HEK293 (cell line): ENCODE data around the gene MYRIP.

ENCODE experiments used
- CTCF ChIA-PET: fragments of 350-600 bp; formaldehyde crosslinking; extraction: SDS; loops from one replicate; lab custom pipeline; 2021; ENCODE audit warnings: antibody characterized with exemption; lab: Yijun Ruan, JAX
- POLR2A ChIA-PET: fragments of 300-600 bp; formaldehyde crosslinking; extraction: SDS; loops from one replicate; lab custom pipeline; 2020; ENCODE audit warnings: antibody characterized with exemption, inconsistent platforms; lab: Yijun Ruan, JAX
- H3K27ac ChIP-seq: fragments of 200-500 bp; sonication (Bioruptor generic); 2 replicates; pipeline ENCODE4 v1.5.1; 2014; ENCODE audit warnings: low read depth, low read length, control low read depth, inconsistent platforms; ENCODE audit errors: extremely low read depth
- H3K36me3 ChIP-seq, 2 experiments: fragments of 200-500 bp in 1 of 2; sonication (Bioruptor generic) in 1 of 2; 1 replicate in 1 of 2; 2 replicates in 1 of 2; pipeline ENCODE4 v1.5.1; 2014 to 2017; ENCODE audit warnings: inconsistent platforms in 2 of 2, low read length in 2 of 2; ENCODE audit not compliant: control insufficient read depth in 2 of 2, insufficient read depth in 1 of 2
- H3K4me1 ChIP-seq: fragments of 200-500 bp; sonication (Bioruptor generic); 2 replicates; pipeline ENCODE4 v1.5.1; 2014; ENCODE audit warnings: mild to moderate bottlenecking, low read length, inconsistent platforms; ENCODE audit not compliant: control insufficient read depth, insufficient read depth
- H3K4me3 ChIP-seq: 2 replicates; pipeline ENCODE4 v1.5.1; 2011; ENCODE audit warnings: low read depth, mild to moderate bottlenecking, control low read depth, low read length, moderate library complexity
- H3K9me3 ChIP-seq: fragments of 200-500 bp; sonication (Bioruptor generic); 2 replicates; pipeline ENCODE4 v1.5.1; 2014; ENCODE audit warnings: low read depth, low read length, inconsistent platforms; ENCODE audit not compliant: control insufficient read depth, insufficient read depth
- EGR2 ChIP-seq: fragments of 450-650 bp; formaldehyde crosslinking; IDR thresholded peaks from 2 replicates; pipeline ENCODE4 v1.5.1; 2016; ENCODE audit warnings: low read depth, missing biosample characterization, missing genetic modification characterization
- GLIS2 ChIP-seq: fragments of 450-650 bp; formaldehyde crosslinking; IDR thresholded peaks from 2 replicates; pipeline ENCODE4 v1.5.1; 2016; ENCODE audit warnings: missing biosample characterization, missing genetic modification characterization
- HOXA7 ChIP-seq: sonication (generic); formaldehyde crosslinking; IDR thresholded peaks from 2 replicates; pipeline ENCODE4 v1.8.1; 2022; ENCODE audit warnings: missing genetic modification reagents, borderline replicate concordance
- KLF9 ChIP-seq: fragments of 450-650 bp; formaldehyde crosslinking; IDR thresholded peaks from 2 replicates; pipeline ENCODE4 v1.5.1; 2016; ENCODE audit warnings: missing biosample characterization, missing genetic modification characterization, low read depth
- OVOL3 ChIP-seq: fragments of 450-650 bp; formaldehyde crosslinking; IDR thresholded peaks from 2 replicates; pipeline ENCODE4 v1.5.1; 2016; ENCODE audit warnings: missing biosample characterization, missing genetic modification characterization
- PRDM1 ChIP-seq: fragments of 450-650 bp; formaldehyde crosslinking; IDR thresholded peaks from 2 replicates; pipeline ENCODE4; 2016; ENCODE audit warnings: missing biosample characterization, missing genetic modification characterization
- RBAK ChIP-seq: fragments of 450-650 bp; formaldehyde crosslinking; IDR thresholded peaks from 2 replicates; pipeline ENCODE4 v1.5.1; 2016; ENCODE audit warnings: missing biosample characterization, missing genetic modification characterization
- SCRT2 ChIP-seq: fragments of 450-650 bp; formaldehyde crosslinking; IDR thresholded peaks from 2 replicates; pipeline ENCODE4 v1.5.1; 2016; ENCODE audit warnings: missing biosample characterization, missing genetic modification characterization
- ZBTB1 ChIP-seq: fragments of 450-650 bp; formaldehyde crosslinking; IDR thresholded peaks from 2 replicates; pipeline ENCODE4 v1.5.1; 2016; ENCODE audit warnings: missing biosample characterization, missing genetic modification characterization
- ZBTB11 ChIP-seq: fragments of 450-650 bp; formaldehyde crosslinking; conservative IDR thresholded peaks from 2 replicates; pipeline ENCODE4 v1.5.1; 2016; ENCODE audit warnings: low read depth, missing biosample characterization, missing genetic modification characterization
- ZFP3 ChIP-seq: fragments of 450-650 bp; formaldehyde crosslinking; IDR thresholded peaks from 2 replicates; pipeline ENCODE4 v1.5.1; 2016; ENCODE audit warnings: low read depth, missing biosample characterization, missing genetic modification characterization
- ZNF112 ChIP-seq: fragments of 450-650 bp; formaldehyde crosslinking; IDR thresholded peaks from 2 replicates; pipeline ENCODE4 v1.5.0; 2017; ENCODE audit warnings: missing biosample characterization, missing genetic modification characterization
- ZNF157 ChIP-seq: fragments of 450-650 bp; formaldehyde crosslinking; IDR thresholded peaks from 2 replicates; pipeline ENCODE4 v1.5.1; 2016; ENCODE audit warnings: missing biosample characterization, missing genetic modification characterization
- ZNF335 ChIP-seq: fragments of 450-650 bp; formaldehyde crosslinking; conservative IDR thresholded peaks from 2 replicates; pipeline ENCODE4 v1.5.1; 2016; ENCODE audit warnings: missing biosample characterization, missing genetic modification characterization
- ZNF398 ChIP-seq: fragments of 450-650 bp; formaldehyde crosslinking; IDR thresholded peaks from 2 replicates; pipeline ENCODE4 v1.5.1; 2017; ENCODE audit warnings: missing biosample characterization, missing genetic modification characterization
- ZNF404 ChIP-seq: fragments of 450-650 bp; formaldehyde crosslinking; IDR thresholded peaks from 2 replicates; pipeline ENCODE4 v1.5.1; 2017; ENCODE audit warnings: missing biosample characterization, missing genetic modification characterization
- ZNF510 ChIP-seq: fragments of 450-650 bp; formaldehyde crosslinking; IDR thresholded peaks from 2 replicates; pipeline ENCODE4 v1.5.1; 2018; ENCODE audit warnings: mild to moderate bottlenecking, missing genetic modification characterization, missing biosample characterization; ENCODE audit not compliant: insufficient replicate concordance
- ZNF529 ChIP-seq: fragments of 450-650 bp; formaldehyde crosslinking; IDR thresholded peaks from 2 replicates; pipeline ENCODE4 v1.5.1; 2017; ENCODE audit warnings: missing genetic modification characterization, missing biosample characterization; ENCODE audit not compliant: insufficient replicate concordance
- ZNF530 ChIP-seq: fragments of 450-650 bp; formaldehyde crosslinking; IDR thresholded peaks from 2 replicates; pipeline ENCODE4 v1.5.1; 2016; ENCODE audit warnings: low read depth, missing biosample characterization, missing genetic modification characterization
- ZNF549 ChIP-seq: fragments of 450-650 bp; IDR thresholded peaks from 2 replicates; pipeline ENCODE4 v1.5.1; 2018; ENCODE audit warnings: missing biosample characterization, missing genetic modification characterization, mild to moderate bottlenecking, inconsistent platforms, moderate library complexity
- ZNF571 ChIP-seq: fragments of 450-650 bp; formaldehyde crosslinking; IDR thresholded peaks from 2 replicates; pipeline ENCODE4 v1.5.0; 2017; ENCODE audit warnings: missing biosample characterization, missing genetic modification characterization
- ZNF654 ChIP-seq: fragments of 450-650 bp; formaldehyde crosslinking; IDR thresholded peaks from 2 replicates; pipeline ENCODE4 v1.5.1; 2016; ENCODE audit warnings: low read depth, missing biosample characterization, missing genetic modification characterization
- ZNF670 ChIP-seq: fragments of 450-650 bp; formaldehyde crosslinking; IDR thresholded peaks from 2 replicates; pipeline ENCODE4 v1.5.1; 2016; ENCODE audit warnings: missing biosample characterization, missing genetic modification characterization, low read depth
- ZNF830 ChIP-seq: fragments of 450-650 bp; IDR thresholded peaks from 2 replicates; pipeline ENCODE4 v1.5.0; 2018; ENCODE audit warnings: missing biosample characterization, missing genetic modification characterization, low read depth, mild to moderate bottlenecking, moderate library complexity
- ZNF837 ChIP-seq: fragments of 450-650 bp; formaldehyde crosslinking; IDR thresholded peaks from 2 replicates; pipeline ENCODE4 v1.5.1; 2016; ENCODE audit warnings: missing biosample characterization, missing genetic modification characterization
- ZSCAN30 ChIP-seq: fragments of 450-650 bp; IDR thresholded peaks from 2 replicates; pipeline ENCODE4 v1.5.1; 2018; ENCODE audit warnings: missing biosample characterization, mild to moderate bottlenecking, missing genetic modification characterization, moderate library complexity
- ZXDB ChIP-seq: fragments of 450-650 bp; formaldehyde crosslinking; IDR thresholded peaks from 2 replicates; pipeline ENCODE4 v1.5.1; 2016; ENCODE audit warnings: missing biosample characterization, missing genetic modification characterization

The MYRIP gene

GRCh38 chr3:39937874-39938273 lies 128.5 kb downstream of the MYRIP start:
- Histone ChIP-seq H3K4me3 (no peak overlapping the region), H3K27ac (no peak overlapping the region), H3K9me3 (no peaks in the 10 kb centered on the region), H3K4me1 (no peaks in the 10 kb centered on the region), H3K36me3 (no peaks in the 10 kb centered on the region)
- POLR2A ChIA-PET: no interaction called here
- TF ChIP-seq ZNF157 (tag by site-specific recombination) (no peak), GLIS2 (tag by site-specific recombination) (no peak), ZNF830 (tag by site-specific recombination) (no peak), ZFP3 (tag by site-specific recombination) (no peak), OVOL3 (tag by site-specific recombination) (no peak), PRDM1 (tag by site-specific recombination) (no peak), ZNF549 (tag by site-specific recombination) (no peak), KLF9 (tag by site-specific recombination) (no peak), ZNF571 (tag by site-specific recombination) (no peak), ZNF398 (no peak)
- CTCF ChIA-PET: no interaction called here

- Histone ChIP-seq H3K27ac (no peak overlapping the region), H3K4me1 (no peaks in the 10 kb centered on the region), H3K9me3 (no peaks in the 10 kb centered on the region), H3K4me3 (no peak overlapping the region), H3K36me3 (no peaks in the 10 kb centered on the region)
- ChIA-PET CTCF (no interaction called here), POLR2A (no interaction called here)
- TF ChIP-seq EGR2 (tag by site-specific recombination) (no peak), ZNF830 (tag by site-specific recombination) (no peak), ZNF571 (tag by site-specific recombination) (no peak), ZSCAN30 (no peak), ZNF530 (tag by site-specific recombination) (no peak), ZNF837 (no peak)
These were observed 132.5 kb downstream of the MYRIP start for GRCh38 chr3:39941931-39942330.

- Histone ChIP-seq H3K9me3 (no peaks in the 10 kb centered on the region), H3K27ac (no peak overlapping the region), H3K36me3 (no peaks in the 10 kb centered on the region), H3K4me1 (no peaks in the 10 kb centered on the region), H3K4me3 (no peak overlapping the region)
- CTCF ChIA-PET: no interaction called here
- TF ChIP-seq ZNF529 (no peak), ZNF510 (no peak), ZNF670 (no peak), ZNF335 (tag by site-specific recombination) (no peak), KLF9 (tag by site-specific recombination) (no peak), HOXA7 (CRISPR knock-in tag) (no peak), ZNF112 (tag by site-specific recombination) (no peak), ZBTB1 (tag by site-specific recombination) (no peak), ZNF654 (no peak), SCRT2 (no peak), ZNF404 (tag by site-specific recombination) (no peak), ZXDB (tag by site-specific recombination) (no peak), ZBTB11 (tag by site-specific recombination) (no peak), RBAK (tag by site-specific recombination) (no peak)
- POLR2A ChIA-PET: no interaction called here
These were observed 151.2 kb downstream of the MYRIP start for GRCh38 chr3:39960515-39961191.
